Caco-2 (cell line): ENCODE results near the gene AKNA. TPM values are rescaled to one million over a fixed set of nuclear protein-coding genes. Genes with fewer than 3 reads are reported as not detected.

ENCODE experiments used
- BruUV-seq: library from RNA; stranded (reverse); fragments of 400-500 nt; replicated peaks from 2 replicates; lab custom pipeline; 2021; lab: Mats Ljungman, UMichigan
- CTCF ChIA-PET: fragments of 300-600 bp; sonication (Branson Sonifier 250); formaldehyde crosslinking; loops from one replicate; lab custom pipeline; 2022; ENCODE audit warnings: antibody characterized with exemption; lab: Charles Lee
- POLR2A ChIA-PET: fragments of 300-600 bp; sonication (Branson Sonifier 250); formaldehyde crosslinking; loops from one replicate; lab custom pipeline; 2022; ENCODE audit warnings: antibody characterized with exemption; lab: Charles Lee
- DNase-seq, 2 experiments: peaks; one replicate each; pipeline versions ENCODE4 v3.0.0 to v3.0.0-alpha.2; 2020 to 2022
- H3K27me3 ChIP-seq: replicated peaks from 2 replicates; pipeline ENCODE4 v1.6.0; 2011; ENCODE audit warnings: low read length; ENCODE audit not compliant: control insufficient read depth, insufficient read depth
- H3K36me3 ChIP-seq: 2 replicates; pipeline ENCODE4 v1.5.1; 2011; ENCODE audit warnings: low read length; ENCODE audit not compliant: control insufficient read depth, insufficient read depth
- H3K4me1 ChIP-seq: fragments of 250-450 bp; sonication (Bioruptor Pico); 2 replicates; pipeline ENCODE4 v1.5.1; 2020; ENCODE audit warnings: mild to moderate bottlenecking
- H3K4me3 ChIP-seq: 2 replicates; pipeline ENCODE4 v1.5.1; 2011; ENCODE audit warnings: low read depth, mild to moderate bottlenecking, control low read depth, low read length
- H3K9me3 ChIP-seq: fragments of 250-450 bp; sonication (Bioruptor Pico); 2 replicates; pipeline ENCODE4 v1.5.1; 2020; ENCODE audit warnings: mild to moderate bottlenecking, moderate library complexity
- H3K27ac Mint-ChIP-seq: one replicate; pipeline ENCODE4 v1.8.0; 2022; ENCODE audit warnings: mixed read lengths; ENCODE audit not compliant: unreplicated experiment
- H3K27me3 Mint-ChIP-seq: one replicate; pipeline ENCODE4 v1.8.0; 2022; ENCODE audit warnings: mixed read lengths; ENCODE audit not compliant: insufficient read depth, unreplicated experiment
- H3K36me3 Mint-ChIP-seq: one replicate; pipeline ENCODE4 v1.8.0; 2022; ENCODE audit warnings: mild to moderate bottlenecking, mixed read lengths; ENCODE audit not compliant: insufficient read depth, unreplicated experiment
- H3K4me1 Mint-ChIP-seq: one replicate; pipeline ENCODE4 v1.8.0; 2022; ENCODE audit warnings: low read depth, mixed read lengths; ENCODE audit not compliant: unreplicated experiment
- H3K4me3 Mint-ChIP-seq: one replicate; pipeline ENCODE4 v1.8.0; 2022; ENCODE audit warnings: mild to moderate bottlenecking, moderate library complexity, mixed read lengths; ENCODE audit not compliant: unreplicated experiment
- H3K9me3 Mint-ChIP-seq: one replicate; pipeline ENCODE4 v1.8.0; 2022; ENCODE audit warnings: mixed read lengths; ENCODE audit not compliant: unreplicated experiment
- intact Hi-C: fragments of 100-400 bp; cut with micrococcal nuclease; formaldehyde crosslinking; loops from one replicate; pipeline ENCODE4 v1.10.0; 2022; ENCODE audit not compliant: unreplicated experiment
- total RNA-seq: library from RNA; stranded (reverse); gene quantifications from 2 replicates; pipeline ENCODE4 v1.2.3, GENCODE V29; 2022
- TF ChIP-seq, protein P1 (sequence below), 2 experiments: fragments of 200-600 bp in 1 of 2; IDR thresholded peaks; 1 replicate in 1 of 2; 2 replicates in 1 of 2; pipeline versions ENCODE4 v1.5.1 to v1.8.0; 2011 to 2022; ENCODE audit warnings: antibody characterized with exemption in 1 of 2, control low read depth in 1 of 2, inconsistent platforms in 1 of 2, low read depth in 1 of 2, low read length in 1 of 2, mild to moderate bottlenecking in 1 of 2, moderate library complexity in 1 of 2; ENCODE audit not compliant: insufficient read depth in 1 of 2, severe bottlenecking in 1 of 2, unreplicated experiment in 1 of 2

Gene AKNA
- total RNA-seq, 1 experiment from 2014 or later, result 57.8 TPM

DNA sequence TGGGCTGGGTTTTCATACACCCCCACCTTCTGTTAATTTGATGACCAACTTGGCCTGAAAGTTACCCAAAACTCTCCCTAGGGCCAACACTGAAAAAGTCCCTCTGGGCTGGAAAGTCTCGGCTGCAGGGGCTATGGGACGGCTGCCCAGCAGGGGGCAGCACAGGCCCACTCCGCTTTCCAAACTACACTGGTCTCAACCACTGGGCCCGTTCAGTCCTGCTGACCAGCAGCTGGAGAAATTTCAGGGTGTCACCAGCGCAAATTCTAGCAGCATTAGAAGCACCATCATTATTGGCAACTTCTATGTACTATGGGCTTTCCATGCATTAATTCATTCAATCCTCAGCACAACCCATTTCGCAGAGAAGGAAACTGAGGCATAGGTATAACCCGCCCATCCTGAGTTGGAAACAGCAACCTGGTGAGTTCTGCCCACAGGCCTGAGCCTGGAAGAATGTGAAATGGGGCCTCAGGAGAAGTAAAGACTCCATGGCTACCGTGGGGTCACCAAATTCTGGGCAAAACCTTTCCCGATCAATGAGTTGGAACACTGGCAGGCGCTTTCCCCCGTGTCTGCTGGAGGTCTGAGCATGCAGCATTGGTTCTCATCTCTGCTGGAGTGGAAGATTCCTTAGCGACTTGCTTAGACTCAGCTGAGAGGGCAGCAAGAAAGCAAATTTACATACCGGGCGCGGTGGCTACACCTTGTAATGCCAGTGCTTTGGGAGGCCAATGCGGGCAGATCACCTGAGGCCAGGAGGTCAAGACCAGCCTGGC is 48.5 kb downstream of the AKNA start:
- intact Hi-C loops, result no loop called here
- no TSS peak for BruUV-seq
- Mint-ChIP-seq H3K27me3 (no peaks in the 10 kb centered on the region), H3K27ac (no peak overlapping the region), H3K4me3 (no peak overlapping the region), H3K9me3 (no peaks in the 10 kb centered on the region), H3K36me3 (peaks cover 25% of the 10 kb centered on the region), H3K4me1 (peaks cover 6% of the 10 kb centered on the region)
- TF ChIP-seq, protein P1, sequence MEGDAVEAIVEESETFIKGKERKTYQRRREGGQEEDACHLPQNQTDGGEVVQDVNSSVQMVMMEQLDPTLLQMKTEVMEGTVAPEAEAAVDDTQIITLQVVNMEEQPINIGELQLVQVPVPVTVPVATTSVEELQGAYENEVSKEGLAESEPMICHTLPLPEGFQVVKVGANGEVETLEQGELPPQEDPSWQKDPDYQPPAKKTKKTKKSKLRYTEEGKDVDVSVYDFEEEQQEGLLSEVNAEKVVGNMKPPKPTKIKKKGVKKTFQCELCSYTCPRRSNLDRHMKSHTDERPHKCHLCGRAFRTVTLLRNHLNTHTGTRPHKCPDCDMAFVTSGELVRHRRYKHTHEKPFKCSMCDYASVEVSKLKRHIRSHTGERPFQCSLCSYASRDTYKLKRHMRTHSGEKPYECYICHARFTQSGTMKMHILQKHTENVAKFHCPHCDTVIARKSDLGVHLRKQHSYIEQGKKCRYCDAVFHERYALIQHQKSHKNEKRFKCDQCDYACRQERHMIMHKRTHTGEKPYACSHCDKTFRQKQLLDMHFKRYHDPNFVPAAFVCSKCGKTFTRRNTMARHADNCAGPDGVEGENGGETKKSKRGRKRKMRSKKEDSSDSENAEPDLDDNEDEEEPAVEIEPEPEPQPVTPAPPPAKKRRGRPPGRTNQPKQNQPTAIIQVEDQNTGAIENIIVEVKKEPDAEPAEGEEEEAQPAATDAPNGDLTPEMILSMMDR (IDR thresholded peaks at IDR 0.05; ENCODE audit: insufficient read depth in 1 of 2, low read depth in 1 of 2, low read length in 1 of 2, severe bottlenecking in 1 of 2, unreplicated experiment in 1 of 2), result peak; percentile 65 to 76
- POLR2A ChIA-PET, result no interaction called here
- peak; percentile 51 to 58 for DNase-seq
- no peaks in the 10 kb centered on the region for H3K27me3 ChIP-seq
- CTCF ChIA-PET, result interaction anchor here (1.0 kb wide), 1 partner anchor 66 kb away, joined by 4 read pairs; no protein-coding TSS in a partner anchor
- H3K4me3 ChIP-seq, result no peak overlapping the region
- peaks cover 11% of the 10 kb centered on the region for H3K4me1 ChIP-seq
- H3K36me3 ChIP-seq, result no peaks in the 10 kb centered on the region
- H3K9me3 ChIP-seq, result no peaks in the 10 kb centered on the region

DNA sequence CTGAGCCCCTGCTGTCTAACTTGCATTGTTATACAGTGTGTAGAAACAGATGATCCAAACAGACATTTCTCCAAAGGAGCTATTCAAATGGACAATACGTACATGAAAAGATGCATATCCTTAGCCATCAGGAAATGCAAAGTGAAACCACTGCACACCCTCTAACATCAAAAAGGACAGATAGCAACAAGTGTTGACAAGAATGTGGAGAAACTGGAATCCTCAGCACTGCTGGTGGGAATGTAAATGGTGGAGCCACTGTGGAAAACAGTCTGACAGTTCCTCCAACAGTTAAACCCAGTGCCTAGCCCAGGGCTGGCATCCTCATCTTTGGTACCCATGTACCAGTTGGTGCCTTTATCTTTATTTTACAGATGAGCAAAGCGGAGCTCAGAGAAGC is 49.6 kb downstream of the AKNA start:
- no peak for DNase-seq
- intact Hi-C loops, result no loop called here
- Histone ChIP-seq H3K36me3 (no peaks in the 10 kb centered on the region), H3K4me1 (peaks cover 11% of the 10 kb centered on the region), H3K27me3 (no peaks in the 10 kb centered on the region), H3K4me3 (no peak overlapping the region), H3K9me3 (no peaks in the 10 kb centered on the region)
- ChIA-PET CTCF (no interaction called here), POLR2A (no interaction called here)
- Mint-ChIP-seq H3K4me3 (no peak overlapping the region), H3K36me3 (peaks cover 25% of the 10 kb centered on the region), H3K27me3 (no peaks in the 10 kb centered on the region), H3K9me3 (no peaks in the 10 kb centered on the region), H3K4me1 (peaks cover 6% of the 10 kb centered on the region), H3K27ac (no peak overlapping the region)
- TF ChIP-seq, protein P1 (IDR thresholded peaks at IDR 0.05; ENCODE audit: insufficient read depth in 1 of 2, low read depth in 1 of 2, low read length in 1 of 2, severe bottlenecking in 1 of 2, unreplicated experiment in 1 of 2), result no peak
- no TSS peak for BruUV-seq

DNA sequence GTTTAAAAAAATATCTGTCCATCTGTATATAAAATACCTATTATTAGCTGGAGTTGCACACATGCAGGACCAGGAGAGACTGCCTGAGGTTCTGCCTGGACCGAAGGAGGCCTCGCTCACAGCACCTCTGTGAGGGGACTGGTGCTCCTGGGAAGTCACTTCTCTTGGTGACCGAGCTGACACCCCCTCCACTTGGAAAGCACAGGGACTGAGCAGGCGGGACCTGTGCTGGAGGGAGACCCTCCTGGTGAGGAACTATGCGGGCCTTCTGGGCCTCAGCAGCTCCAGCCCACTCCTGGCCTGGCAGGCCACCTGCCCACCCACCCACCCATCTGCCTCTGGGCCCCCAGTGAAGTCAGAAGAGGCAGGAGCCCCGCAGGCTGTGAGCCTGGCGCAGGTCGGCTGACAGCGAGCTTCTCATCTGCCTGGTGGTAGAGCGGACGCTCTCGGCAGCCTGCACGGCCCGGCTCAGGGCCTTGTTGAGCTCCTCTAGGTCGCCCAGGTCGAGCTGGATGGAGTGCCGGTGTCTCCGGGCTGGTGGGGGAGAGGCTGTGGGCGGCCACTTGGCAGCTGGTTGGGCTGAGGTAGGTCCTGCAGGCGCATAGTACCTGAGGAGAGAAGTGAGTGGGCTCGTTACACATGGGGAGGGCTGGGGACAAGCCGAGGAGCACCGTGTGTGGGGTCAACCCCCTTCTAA is 50.9 kb downstream of the AKNA start:
- H3K27ac Mint-ChIP-seq, result no peak overlapping the region
- no peaks in the 10 kb centered on the region for H3K9me3 Mint-ChIP-seq
- intact Hi-C loops, result no loop called here
- Histone ChIP-seq H3K27me3 (no peaks in the 10 kb centered on the region), H3K36me3 (no peaks in the 10 kb centered on the region), H3K4me3 (no peak overlapping the region), H3K9me3 (no peaks in the 10 kb centered on the region), H3K4me1 (peaks cover 11% of the 10 kb centered on the region)
- no peaks in the 10 kb centered on the region for H3K27me3 Mint-ChIP-seq
- BruUV-seq, result no TSS peak
- TF ChIP-seq, protein P1 (IDR thresholded peaks at IDR 0.05; ENCODE audit: insufficient read depth in 1 of 2, low read depth in 1 of 2, low read length in 1 of 2, severe bottlenecking in 1 of 2, unreplicated experiment in 1 of 2), result no peak
- DNase-seq, result no peak
- H3K4me1 Mint-ChIP-seq, result peaks cover 6% of the 10 kb centered on the region
- ChIA-PET POLR2A (no interaction called here), CTCF (no interaction called here)
- H3K4me3 Mint-ChIP-seq, result no peak overlapping the region
- H3K36me3 Mint-ChIP-seq, result peaks cover 23% of the 10 kb centered on the region
